Esophagus muscularis mucosa (tissue), 4 donors: Measurements from ENCODE around the gene MPP2.

ENCODE experiments used
- CTCF ChIP-seq, 3 experiments: fragments of 200-600 bp in 2 of 3; fragments of 450-650 bp in 1 of 3; sonication (generic) in 2 of 3; IDR thresholded peaks; one replicate each; pipeline ENCODE4 v1.5.1; 2017 to 2019; ENCODE audit warnings: antibody characterized with exemption in 3 of 3, mild to moderate bottlenecking in 2 of 3, moderate library complexity in 1 of 3
- EP300 ChIP-seq: sonication (generic); formaldehyde crosslinking; IDR thresholded peaks from one replicate; pipeline ENCODE4 v1.6.1; 2017; ENCODE audit warnings: antibody characterized with exemption
- POLR2A ChIP-seq: fragments of 450-650 bp; IDR thresholded peaks from one replicate; pipeline ENCODE4 v1.6.1; 2017; ENCODE audit warnings: antibody characterized with exemption, moderate library complexity, mild to moderate bottlenecking, low read depth
- POLR2AphosphoS5 ChIP-seq, 2 donors: sonication (generic); formaldehyde crosslinking; IDR thresholded peaks; one replicate each; pipeline ENCODE4 v1.6.1; 2017; ENCODE audit warnings: antibody characterized with exemption in 2 of 2

- TF ChIP-seq CTCF (IDR thresholded peaks at IDR 0.05) (no peak), EP300 (no peak), POLR2A (no peak), POLR2AphosphoS5 (IDR thresholded peaks at IDR 0.05) (no peak)
These were observed 47.1 kb downstream of the MPP2 start for GRCh38 chr17:43860077-43860725.
